ENCODE data around the gene D2HGDH. TPM values are rescaled to one million over a fixed set of nuclear protein-coding genes. Genes with fewer than 3 reads are reported as not detected.

Gene D2HGDH
- total and polyA plus RNA-seq, 2 of the 8 experiments (the other 6 are each of a cell fraction or from before 2014, with no cell fraction given) = 3.4 to 8.1 TPM

- no peak overlapping the region for H4K5ac ChIP-seq (ENCODE audit: insufficient read length, low read depth, low read length)
- no peak overlapping the region for H3K56ac ChIP-seq (replicated peaks; ENCODE audit: insufficient read length, low read depth, low read length)
- no peak overlapping the region for H2BK120ac ChIP-seq (replicated peaks; ENCODE audit: low read depth, low read length)
- H3K23ac ChIP-seq (ENCODE audit: insufficient read length) = no peak overlapping the region
- H2BK20ac ChIP-seq (ENCODE audit: low read length) = no peak overlapping the region
- H4K8ac ChIP-seq (ENCODE audit: extremely low read depth, insufficient read depth, low read length) = no peak overlapping the region
- WGBS, 2 experiments (ENCODE audit: extremely low coverage in 1 of 2, insufficient coverage in 1 of 2, insufficient read length in 1 of 2, insufficient replicate concordance in 2 of 2, low coverage in 1 of 2, low lambda C conversion rate in 2 of 2, missing lambda C conversion rate in 1 of 2) = 89% methylated on average over 5 of the region's 5 CpGs; no CpG with 5 or more reads in 1 of the 2 experiments
- no peak overlapping the region for H4K91ac ChIP-seq (replicated peaks; ENCODE audit: insufficient read length, low read length)
- peaks cover 0 to 20% (median 5%) of the 10 kb centered on the region in 4 experiments; a peak in 5 of 7 replicates for H3K4me1 ChIP-seq (replicated peaks in 1 of 4; ENCODE audit: control insufficient read depth in 3 of 4, insufficient read depth in 4 of 4, low read length in 3 of 4)
- H3K18ac ChIP-seq (ENCODE audit: extremely low read depth, low read length) = no peak overlapping the region
- no peaks in the 10 kb centered on the region for H3K36me3 ChIP-seq (ENCODE audit: control insufficient read depth in 2 of 4, insufficient read depth in 4 of 4, low read length in 3 of 4)
- H3K9ac ChIP-seq (replicated peaks in 1 of 4; ENCODE audit: extremely low read depth in 1 of 4, low read depth in 3 of 4, low read length in 3 of 4) = no peak overlapping the region
- no peak overlapping the region for H3K27ac ChIP-seq (ENCODE audit: low read depth, low read length)
- H3K23me2 ChIP-seq (ENCODE audit: low read depth, low read length) = no peaks in the 10 kb centered on the region
- no peak overlapping the region for H2AFZ ChIP-seq (ENCODE audit: low read length)
- H3K9me3 ChIP-seq (ENCODE audit: insufficient read depth in 2 of 2, low read depth in 1 of 2, low read length in 1 of 2) = peaks cover 23% of the 10 kb centered on the region in 2 experiments
- H3K79me1 ChIP-seq (ENCODE audit: low read depth, low read length) = no peaks in the 10 kb centered on the region
- POLR2A ChIA-PET (ENCODE audit: partially characterized antibody) = no interaction called here
- DNase-seq (ENCODE audit: low read depth in 1 of 2, low spot score in 2 of 2) (no peak), FAIRE-seq (no peak)
- no peaks in the 10 kb centered on the region for H4K20me1 ChIP-seq (replicated peaks in 1 of 2; ENCODE audit: control insufficient read depth in 1 of 2, insufficient read depth in 2 of 2, low read length in 2 of 2)
- CTCF ChIA-PET (ENCODE audit: partially characterized antibody) = interaction anchor here (0.8 kb wide), 1 partner anchor 97 kb away, joined by 3 read pairs; no protein-coding TSS in a partner anchor
- H3K4ac ChIP-seq (replicated peaks; ENCODE audit: insufficient read length, low read depth, low read length) = no peak overlapping the region
- no peak overlapping the region for H3K4me2 ChIP-seq (ENCODE audit: insufficient read depth in 1 of 2, low read depth in 2 of 2, low read length in 2 of 2)
- no peak overlapping the region for H2AK5ac ChIP-seq (ENCODE audit: low read depth, low read length)
- H2BK12ac ChIP-seq (ENCODE audit: low read depth, low read length) = no peak overlapping the region
- no peak overlapping the region for H2BK15ac ChIP-seq (ENCODE audit: low read length)
- H3K27me3 ChIP-seq (replicated peaks in 1 of 4; ENCODE audit: control insufficient read depth in 3 of 4, extremely low read depth in 1 of 4, insufficient read depth in 3 of 4, low read length in 3 of 4) = no peaks in the 10 kb centered on the region
- no peaks in the 10 kb centered on the region for H3K79me2 ChIP-seq (ENCODE audit: control insufficient read depth in 1 of 2, insufficient read depth in 2 of 2, low read length in 2 of 2)
- H3K4me3 ChIP-seq (ENCODE audit: extremely low read depth in 1 of 4, insufficient read depth in 2 of 4, low read depth in 3 of 4, low read length in 4 of 4) = no peak overlapping the region
- no peak overlapping the region for H2BK5ac ChIP-seq (ENCODE audit: low read depth, low read length)
- no peak overlapping the region for H3K14ac ChIP-seq (ENCODE audit: insufficient read length)
- no peak for TF ChIP-seq RNF2 (IDR thresholded peaks at IDR 0.05; ENCODE audit: borderline replicate concordance, low read depth, low read length, missing control alignments, poor library complexity, severe bottlenecking)
- TF ChIP-seq SRF (IDR thresholded peaks at IDR 0.05; ENCODE audit: low read depth, low read length) = no peak
- TF ChIP-seq RBBP5 (IDR thresholded peaks at IDR 0.05; ENCODE audit: borderline replicate concordance, low read depth, low read length) = no peak
- no peak for TF ChIP-seq MAX (IDR thresholded peaks at IDR 0.05)
- TF ChIP-seq FOSL1 (IDR thresholded peaks at IDR 0.05; ENCODE audit: insufficient read depth, low read depth, low read length) = no peak
- no peak for TF ChIP-seq KDM5A (IDR thresholded peaks at IDR 0.05; ENCODE audit: low read length)
- TF ChIP-seq TAF7 (optimal IDR thresholded peaks at IDR 0.05; ENCODE audit: borderline replicate concordance, low read depth, low read length) = no peak
- no peak for TF ChIP-seq CHD1 (IDR thresholded peaks at IDR 0.05; ENCODE audit: low read depth, low read length)
- TF ChIP-seq PHF8 (conservative IDR thresholded peaks at IDR 0.05; ENCODE audit: low read depth, low read length) = no peak
- no peak for TF ChIP-seq CBX5 (IDR thresholded peaks at IDR 0.05; ENCODE audit: low read depth, low read length)
- TF ChIP-seq HDAC6 (IDR thresholded peaks at IDR 0.05; ENCODE audit: low read depth, low read length) = no peak
- no peak for TF ChIP-seq SIN3A (conservative IDR thresholded peaks at IDR 0.05 in 1 of 2, IDR thresholded peaks at IDR 0.05 in 1 of 2; ENCODE audit: low read depth in 1 of 2, low read length in 2 of 2)
- TF ChIP-seq SP4 (IDR thresholded peaks at IDR 0.05; ENCODE audit: low read length) = no peak
Measured at GRCh38 chr2:241780939-241781569, 46.6 kb downstream of the D2HGDH start.
